Stimulated activated CD4-positive, alpha-beta T cell treated with anti-CD3 and anti-CD28 coated beads, Interleukin-2, amount 100 ng/mL, for 24 hours (primary cell): ENCODE data around the gene ERMARD.

ENCODE experiments used
- DNase-seq, 2 donors: peaks; one replicate each; pipeline ENCODE4 v3.0.0-alpha.2; 2020

ERMARD gene

DNA sequence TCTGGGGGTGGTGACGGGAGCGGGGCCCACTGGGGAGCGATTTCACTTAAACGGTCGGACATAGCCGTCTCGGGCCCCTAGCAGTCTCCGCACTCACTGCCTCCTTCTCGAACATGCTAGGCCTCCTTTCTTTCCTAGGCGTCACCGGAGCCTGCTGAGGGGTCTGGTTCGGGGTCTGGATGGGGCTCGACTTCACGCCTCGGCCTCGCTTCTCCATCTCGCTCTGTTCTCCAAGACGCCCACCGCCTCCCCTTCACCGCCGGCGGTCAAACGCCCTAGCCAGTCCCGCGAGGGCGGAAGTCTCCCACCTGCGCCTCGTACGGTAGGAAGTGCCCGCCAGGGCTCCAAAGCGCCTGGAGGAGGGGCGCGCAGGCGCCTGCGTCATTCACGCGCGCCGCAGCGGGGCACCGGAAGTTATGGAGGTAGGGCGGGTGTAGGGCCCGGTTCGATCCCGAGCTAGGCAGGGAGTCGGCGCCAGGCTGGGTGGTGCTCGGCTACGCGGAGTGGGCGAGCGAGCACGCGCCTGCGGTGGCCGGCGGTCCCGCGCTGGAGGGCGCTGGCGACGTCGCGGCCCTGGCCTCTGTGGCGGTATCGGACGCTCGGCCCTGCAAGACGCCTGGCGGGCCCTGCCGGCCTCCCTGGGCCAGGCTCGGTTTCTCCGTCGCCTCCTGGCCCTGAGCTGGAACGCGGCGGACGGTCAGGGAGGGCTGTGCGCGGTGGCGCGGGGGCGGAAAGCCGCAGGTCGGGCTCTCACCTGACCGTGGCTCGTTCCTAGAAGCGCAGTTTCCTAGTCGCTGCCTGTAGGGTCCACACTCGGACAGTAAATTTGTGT is at the start of gene ERMARD, which contains the start of gene DYNLT2:
TSS of gene ERMARD (plus strand) at position 381 of the 832 bp plus-strand sequence. CDS start at position 417, 36 bp downstream.
TSS of gene DYNLT2 (minus strand) at position 331 of the 832 bp plus-strand sequence. CDS start at position 217, 114 bp downstream.
- peak; percentile 92 to 95 for DNase-seq

- DNase-seq: peak; percentile 98 to 99
These were observed 49.2 kb upstream of the ERMARD start, which contains the start of the genes C6orf120 and WDR27 for GRCh38 chr6:169701954-169702839. TSS of gene C6orf120 (plus strand) at chr6:169702126. CDS start at chr6:169702460, 334 bp downstream. TSS of gene WDR27 (minus strand) at chr6:169702029. CDS start at chr6:169689005, 13,024 bp downstream.

DNA sequence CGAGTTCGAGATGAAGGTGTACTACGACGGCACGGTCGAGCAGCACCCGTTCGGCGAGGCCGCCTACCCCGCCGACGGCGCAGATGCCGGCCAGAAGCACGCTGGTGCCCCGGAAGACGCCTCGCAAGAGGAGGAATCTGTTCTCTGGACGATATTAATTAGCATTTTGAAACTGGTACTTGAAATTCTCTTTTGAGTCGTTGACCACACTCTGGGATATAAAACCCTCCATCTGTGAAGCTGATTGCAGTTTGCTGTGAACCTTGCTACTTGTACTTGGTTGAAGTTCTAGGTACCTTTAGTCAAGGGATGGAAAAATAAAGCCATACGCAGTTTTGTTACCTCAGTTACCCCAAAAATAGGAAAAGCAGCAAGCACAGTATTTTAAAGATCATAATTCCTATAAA is 48.6 kb upstream of the ERMARD start:
- DNase-seq: peak in 1 of 2 donors; percentile 46

DNA sequence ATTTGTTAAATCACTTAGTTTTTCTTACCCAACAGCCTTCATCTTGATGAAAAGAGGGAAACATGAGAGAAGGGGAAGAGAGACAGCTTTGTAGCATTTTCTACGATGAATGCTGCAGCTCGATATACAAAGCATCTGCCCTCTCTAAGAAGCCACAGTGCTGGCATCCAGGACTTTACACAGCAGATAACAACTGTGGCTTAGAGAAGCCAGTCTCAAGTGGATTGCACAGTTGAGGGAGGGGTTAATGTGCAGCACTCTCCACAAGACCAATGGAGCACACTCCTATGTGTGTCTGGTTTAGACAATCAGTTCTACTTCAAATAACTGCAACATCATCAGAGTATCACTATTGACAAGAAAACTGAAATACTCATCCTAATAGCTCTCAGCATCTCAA is 43.6 kb upstream of the ERMARD start:
- DNase-seq: no peak

DNA sequence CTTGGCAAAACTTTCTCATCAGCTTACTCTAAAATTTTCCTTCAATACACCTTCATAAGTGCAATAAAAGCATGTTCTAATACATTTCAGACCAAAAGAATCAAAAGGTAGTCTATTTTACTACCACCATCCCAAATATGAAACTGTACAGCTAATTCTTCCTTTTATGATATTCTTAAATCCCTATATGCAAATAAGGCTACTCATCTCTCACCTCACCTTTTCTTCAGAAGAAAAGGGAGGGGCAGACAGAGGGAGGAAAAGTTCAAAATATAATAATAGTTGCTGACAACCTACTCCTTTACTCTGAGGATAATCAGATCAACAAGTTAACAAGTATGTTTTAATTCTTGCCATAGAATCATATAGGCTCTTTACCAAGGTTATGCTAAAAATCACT is 42.1 kb upstream of the ERMARD start:
- DNase-seq: no peak

GRCh38 chr6:169710009-169710408 is 41.4 kb upstream of the ERMARD start:
- no peak for DNase-seq

- DNase-seq: no peak
These were observed 37.2 kb upstream of the ERMARD start for GRCh38 chr6:169714178-169714577.

GRCh38 chr6:169714595-169714994 is 36.8 kb upstream of the ERMARD start:
- no peak for DNase-seq

- DNase-seq: no peak
These were observed 32.3 kb upstream of the ERMARD start for GRCh38 chr6:169719117-169719516.

DNA sequence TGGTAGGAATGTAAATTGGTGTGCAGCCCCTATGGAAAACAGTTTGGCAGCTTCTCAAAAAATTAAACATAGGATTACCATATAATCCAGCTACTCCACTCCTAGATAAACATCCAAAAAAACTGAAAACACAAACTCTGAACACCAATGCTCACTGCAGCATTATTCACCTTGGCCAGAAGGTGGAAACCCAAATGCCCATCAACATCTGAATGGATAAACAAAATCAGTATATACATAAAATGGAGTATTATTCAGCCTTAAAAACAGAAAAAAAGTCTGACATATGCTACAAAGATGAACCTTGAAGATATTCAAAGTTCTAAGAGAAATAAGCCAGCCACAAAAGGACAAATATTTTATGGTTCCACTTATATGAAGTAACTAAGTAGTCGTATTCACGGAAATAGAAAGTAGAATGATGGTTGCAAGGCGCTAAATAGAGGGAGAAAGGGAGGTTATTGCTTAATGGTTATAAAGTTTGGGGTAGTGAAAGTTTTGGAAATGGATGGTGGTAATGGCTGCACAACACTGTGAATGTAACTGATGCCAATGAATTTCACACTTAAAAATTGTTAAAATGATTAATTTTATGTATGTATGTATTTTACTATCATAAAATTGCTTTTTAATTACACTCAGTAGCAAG is 31.1 kb upstream of the ERMARD start:
- no peak for DNase-seq

GRCh38 chr6:169722362-169723199 is 28.8 kb upstream of the ERMARD start:
- DNase-seq: peak; percentile 43 to 47

DNA sequence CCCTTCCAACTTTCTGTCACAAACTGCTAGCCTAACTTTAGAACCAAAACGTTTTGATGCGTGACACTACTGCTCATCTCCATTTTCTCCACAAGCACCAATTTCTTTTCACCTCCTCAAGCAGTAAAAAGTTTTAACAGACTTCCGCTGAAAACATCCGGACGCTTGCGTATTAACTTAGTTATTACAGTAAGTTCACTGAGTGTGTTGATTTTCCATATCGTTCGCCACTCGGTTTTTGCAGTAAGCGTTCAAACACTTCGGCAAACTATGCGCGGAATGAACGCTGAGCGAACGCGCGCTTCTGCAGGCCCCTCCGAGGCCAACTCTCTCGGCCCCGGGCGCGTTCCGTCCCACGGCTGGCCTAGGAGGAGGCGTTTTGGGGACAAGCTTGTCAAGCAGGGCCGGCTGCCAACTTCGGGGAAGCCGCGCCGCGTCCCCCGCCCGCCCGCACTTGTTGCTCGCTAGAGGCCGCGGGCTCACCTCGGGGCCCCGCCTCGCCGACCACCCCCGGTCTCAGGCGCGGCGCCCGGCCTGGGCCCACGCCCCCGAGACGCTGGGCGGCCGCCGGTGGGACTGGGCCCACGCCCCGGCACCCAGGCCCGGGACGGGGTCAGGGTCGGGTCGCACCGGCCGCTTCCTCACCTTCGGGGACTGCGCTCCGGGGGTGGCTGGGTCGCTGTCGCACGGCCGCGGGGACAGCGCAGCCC is 28.1 kb upstream of the ERMARD start:
- peak; percentile 64 to 66 for DNase-seq

GRCh38 chr6:169723991-169724493 is 27.4 kb upstream of the ERMARD start:
- DNase-seq: peak; percentile 45 to 46

GRCh38 chr6:169724494-169725124 is 26.8 kb upstream of the ERMARD start, which contains the start of gene PHF10:
TSS of gene PHF10 (minus strand) at chr6:169724500. CDS start at chr6:169723931, 569 bp downstream.
- DNase-seq: peak; percentile 72 to 79

GRCh38 chr6:169725125-169726048 is 26.0 kb upstream of the ERMARD start:
- peak; percentile 30 for DNase-seq

DNA sequence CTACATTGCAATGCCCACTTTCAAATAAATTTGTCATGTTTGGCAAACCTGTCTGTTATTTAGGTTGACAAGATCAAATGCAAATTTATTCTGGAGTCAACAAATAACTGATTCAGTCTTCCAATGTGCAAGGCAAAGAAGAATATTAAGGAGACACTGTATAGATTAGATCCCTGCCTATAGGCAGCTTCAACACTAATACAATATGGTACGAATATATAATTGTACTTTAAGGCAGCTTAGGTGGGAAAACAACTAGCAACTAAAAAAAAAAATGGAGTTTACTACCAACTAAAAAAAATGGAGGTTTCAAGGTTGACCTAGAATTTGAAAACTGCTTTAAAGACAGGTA is 25.4 kb upstream of the ERMARD start:
- no peak for DNase-seq

GRCh38 chr6:169726963-169727362 is 24.5 kb upstream of the ERMARD start:
- DNase-seq: no peak

DNA sequence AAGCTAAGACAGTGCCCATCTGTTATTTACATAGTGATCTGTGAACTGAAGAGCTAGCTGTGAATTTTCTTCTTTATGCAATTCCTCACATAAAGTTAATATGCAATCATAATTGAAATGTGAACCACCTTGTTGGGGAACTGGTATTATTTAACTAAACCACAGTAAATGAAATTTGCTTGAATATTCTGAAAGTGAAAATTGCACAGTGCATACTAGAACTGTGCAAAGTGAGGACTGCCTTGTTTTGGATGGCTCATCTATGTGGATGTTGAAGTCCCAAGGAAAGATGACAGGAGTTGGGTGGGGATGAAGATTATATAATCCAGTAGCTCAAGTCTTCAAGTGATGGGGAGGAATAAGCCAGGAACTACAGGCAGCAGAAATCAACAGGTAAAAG is 21.5 kb upstream of the ERMARD start:
- no peak for DNase-seq
